ENCODE data around the gene ANO3.

ANO3 gene

DNA sequence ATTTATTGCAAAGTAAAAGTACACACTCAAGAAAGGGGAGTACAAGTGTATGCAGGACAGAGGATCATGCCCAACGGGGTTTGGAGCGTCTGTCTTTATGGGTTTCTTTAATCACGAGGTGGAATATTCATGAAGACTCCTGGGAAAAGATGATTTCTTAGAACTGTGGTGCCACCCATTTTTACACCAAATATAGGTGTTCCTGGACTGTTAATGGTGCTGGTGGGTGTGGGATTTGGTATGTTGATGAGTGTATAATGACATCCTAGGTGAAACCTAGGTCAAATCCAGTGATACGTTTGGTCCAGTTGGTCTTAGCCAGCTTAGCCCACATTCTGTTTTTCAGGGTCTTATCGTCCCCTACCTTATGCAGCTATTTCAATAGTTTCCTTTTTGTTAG, 21.1 kb downstream of the ANO3 start:
- TF ChIP-seq, protein P1, sequence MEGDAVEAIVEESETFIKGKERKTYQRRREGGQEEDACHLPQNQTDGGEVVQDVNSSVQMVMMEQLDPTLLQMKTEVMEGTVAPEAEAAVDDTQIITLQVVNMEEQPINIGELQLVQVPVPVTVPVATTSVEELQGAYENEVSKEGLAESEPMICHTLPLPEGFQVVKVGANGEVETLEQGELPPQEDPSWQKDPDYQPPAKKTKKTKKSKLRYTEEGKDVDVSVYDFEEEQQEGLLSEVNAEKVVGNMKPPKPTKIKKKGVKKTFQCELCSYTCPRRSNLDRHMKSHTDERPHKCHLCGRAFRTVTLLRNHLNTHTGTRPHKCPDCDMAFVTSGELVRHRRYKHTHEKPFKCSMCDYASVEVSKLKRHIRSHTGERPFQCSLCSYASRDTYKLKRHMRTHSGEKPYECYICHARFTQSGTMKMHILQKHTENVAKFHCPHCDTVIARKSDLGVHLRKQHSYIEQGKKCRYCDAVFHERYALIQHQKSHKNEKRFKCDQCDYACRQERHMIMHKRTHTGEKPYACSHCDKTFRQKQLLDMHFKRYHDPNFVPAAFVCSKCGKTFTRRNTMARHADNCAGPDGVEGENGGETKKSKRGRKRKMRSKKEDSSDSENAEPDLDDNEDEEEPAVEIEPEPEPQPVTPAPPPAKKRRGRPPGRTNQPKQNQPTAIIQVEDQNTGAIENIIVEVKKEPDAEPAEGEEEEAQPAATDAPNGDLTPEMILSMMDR (IDR thresholded peaks at IDR 0.05; ENCODE audit: low read depth, low read length) = no peak
- no peak overlapping the region for H3K4me3 ChIP-seq (ENCODE audit: low read depth, low read length)

GRCh38 chr11:26359055-26359454, 27.1 kb downstream of the ANO3 start:
- H3K4me3 ChIP-seq (ENCODE audit: low read depth, low read length) = no peak overlapping the region
- TF ChIP-seq, protein P1 (IDR thresholded peaks at IDR 0.05; ENCODE audit: low read depth, low read length) = no peak

GRCh38 chr11:26365284-26365683, 33.4 kb downstream of the ANO3 start:
- H3K4me3 ChIP-seq (ENCODE audit: low read depth, low read length) = no peak overlapping the region
- TF ChIP-seq, protein P1 (IDR thresholded peaks at IDR 0.05; ENCODE audit: low read depth, low read length) = no peak

GRCh38 chr11:26377619-26378018, 45.7 kb downstream of the ANO3 start:
- TF ChIP-seq, protein P1 (IDR thresholded peaks at IDR 0.05; ENCODE audit: low read depth, low read length) = no peak
- H3K4me3 ChIP-seq (ENCODE audit: low read depth, low read length) = no peak overlapping the region

DNA sequence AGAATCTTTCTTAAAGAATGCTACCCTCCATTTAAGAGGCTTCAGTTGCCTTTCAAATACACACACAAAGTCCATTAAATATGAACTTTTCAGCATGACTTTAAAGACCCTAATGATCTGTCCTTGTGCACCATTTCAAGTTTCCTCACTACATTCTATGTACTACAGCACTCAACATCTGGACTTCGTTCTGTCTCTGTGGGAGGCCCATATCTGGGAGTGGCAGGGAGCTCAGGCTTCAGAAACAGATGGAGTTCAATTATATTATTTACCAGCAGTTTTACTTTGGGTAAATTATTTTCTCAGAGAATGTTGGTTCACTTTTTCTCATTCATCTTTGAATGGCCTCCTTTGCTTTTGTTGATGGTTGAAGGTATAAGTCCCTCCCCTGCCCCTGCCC, 67.4 kb downstream of the ANO3 start:
- TF ChIP-seq, protein P1 (IDR thresholded peaks at IDR 0.05; ENCODE audit: low read depth, low read length) = no peak
- no peak overlapping the region for H3K4me3 ChIP-seq (ENCODE audit: low read depth, low read length)

- H3K4me3 ChIP-seq (ENCODE audit: low read depth, low read length) = no peak overlapping the region
- TF ChIP-seq, protein P1 (IDR thresholded peaks at IDR 0.05; ENCODE audit: low read depth, low read length) = no peak
Measured at GRCh38 chr11:26410706-26411366, 78.9 kb downstream of the ANO3 start.

GRCh38 chr11:26412955-26413354, 81.0 kb downstream of the ANO3 start:
- TF ChIP-seq, protein P1 (IDR thresholded peaks at IDR 0.05; ENCODE audit: low read depth, low read length) = no peak
- no peak overlapping the region for H3K4me3 ChIP-seq (ENCODE audit: low read depth, low read length)

Measured in WI38 (cell line).